Glutamatergic neuron (in vitro differentiated cells): Measurements from ENCODE around the gene LENEP. TPM values are rescaled to one million over a fixed set of nuclear protein-coding genes. Genes with fewer than 3 reads are reported as not detected.

Source experiments
- DNase-seq: peaks from one replicate; pipeline ENCODE4 v3.0.0; 2022
- H3K27ac Mint-ChIP-seq: one replicate; pipeline ENCODE4 v1.8.0; 2020; ENCODE audit warnings: mild to moderate bottlenecking, mixed read lengths, inconsistent platforms; ENCODE audit not compliant: unreplicated experiment
- H3K27me3 Mint-ChIP-seq: one replicate; pipeline ENCODE4 v1.8.0; 2020; ENCODE audit warnings: mild to moderate bottlenecking, moderate library complexity, mixed read lengths, inconsistent platforms; ENCODE audit not compliant: unreplicated experiment
- H3K36me3 Mint-ChIP-seq: one replicate; pipeline ENCODE4 v1.8.0; 2020; ENCODE audit warnings: mild to moderate bottlenecking, mixed read lengths, inconsistent platforms; ENCODE audit not compliant: unreplicated experiment
- H3K4me1 Mint-ChIP-seq: one replicate; pipeline ENCODE4 v1.8.0; 2020; ENCODE audit warnings: mild to moderate bottlenecking, low read depth, mixed read lengths, inconsistent platforms; ENCODE audit not compliant: unreplicated experiment
- H3K4me3 Mint-ChIP-seq: one replicate; pipeline ENCODE4 v1.8.0; 2020; ENCODE audit warnings: mild to moderate bottlenecking, mixed read lengths, inconsistent platforms; ENCODE audit not compliant: unreplicated experiment
- H3K9me3 Mint-ChIP-seq: one replicate; pipeline ENCODE4 v1.8.0; 2020; ENCODE audit warnings: mild to moderate bottlenecking, moderate library complexity, mixed read lengths, inconsistent platforms; ENCODE audit not compliant: unreplicated experiment
- total RNA-seq: library from RNA; stranded (reverse); fragmentation: NEBNext Ultra II Directional; extraction: Animal tissue kit (Norgen Biotek cat#: 25700); gene quantifications from one replicate; pipeline ENCODE4 v1.2.1, GENCODE V29; 2021; ENCODE audit not compliant: unreplicated experiment
- TF ChIP-seq, protein P1 (sequence below): fragments of 200-600 bp; sonication (generic); IDR thresholded peaks from one replicate; pipeline ENCODE4 v1.5.0; 2021; ENCODE audit not compliant: partially characterized antibody, unreplicated experiment

Gene LENEP
- total RNA-seq, 1 donor from 2014 or later, result 1.3 TPM

DNA sequence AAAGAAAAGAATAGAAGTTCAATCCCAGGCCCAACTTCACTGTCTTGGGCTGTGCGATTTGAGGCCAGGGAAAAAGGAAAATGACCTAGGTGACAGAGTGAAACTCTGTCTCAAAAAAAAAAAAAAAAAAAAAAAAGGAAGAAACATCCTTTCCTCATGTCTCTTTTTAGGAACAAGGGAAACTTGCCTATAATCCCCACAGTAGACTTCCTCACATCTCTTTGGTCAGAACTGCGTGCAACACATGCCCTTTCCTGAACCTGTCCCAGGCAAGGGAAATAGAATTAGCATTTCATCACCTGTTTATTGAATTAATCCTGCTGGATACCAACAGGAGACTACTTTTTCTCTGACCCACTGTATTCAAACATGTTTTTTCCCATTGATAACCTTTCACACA, 42.5 kb downstream of the LENEP start:
- Mint-ChIP-seq H3K4me1 (no peaks in the 10 kb centered on the region), H3K27ac (no peak overlapping the region), H3K4me3 (no peak overlapping the region), H3K9me3 (peaks cover 8% of the 10 kb centered on the region), H3K36me3 (no peaks in the 10 kb centered on the region), H3K27me3 (peaks cover 4% of the 10 kb centered on the region)
- no peak for DNase-seq
- TF ChIP-seq, protein P1, sequence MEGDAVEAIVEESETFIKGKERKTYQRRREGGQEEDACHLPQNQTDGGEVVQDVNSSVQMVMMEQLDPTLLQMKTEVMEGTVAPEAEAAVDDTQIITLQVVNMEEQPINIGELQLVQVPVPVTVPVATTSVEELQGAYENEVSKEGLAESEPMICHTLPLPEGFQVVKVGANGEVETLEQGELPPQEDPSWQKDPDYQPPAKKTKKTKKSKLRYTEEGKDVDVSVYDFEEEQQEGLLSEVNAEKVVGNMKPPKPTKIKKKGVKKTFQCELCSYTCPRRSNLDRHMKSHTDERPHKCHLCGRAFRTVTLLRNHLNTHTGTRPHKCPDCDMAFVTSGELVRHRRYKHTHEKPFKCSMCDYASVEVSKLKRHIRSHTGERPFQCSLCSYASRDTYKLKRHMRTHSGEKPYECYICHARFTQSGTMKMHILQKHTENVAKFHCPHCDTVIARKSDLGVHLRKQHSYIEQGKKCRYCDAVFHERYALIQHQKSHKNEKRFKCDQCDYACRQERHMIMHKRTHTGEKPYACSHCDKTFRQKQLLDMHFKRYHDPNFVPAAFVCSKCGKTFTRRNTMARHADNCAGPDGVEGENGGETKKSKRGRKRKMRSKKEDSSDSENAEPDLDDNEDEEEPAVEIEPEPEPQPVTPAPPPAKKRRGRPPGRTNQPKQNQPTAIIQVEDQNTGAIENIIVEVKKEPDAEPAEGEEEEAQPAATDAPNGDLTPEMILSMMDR, result no peak

DNA sequence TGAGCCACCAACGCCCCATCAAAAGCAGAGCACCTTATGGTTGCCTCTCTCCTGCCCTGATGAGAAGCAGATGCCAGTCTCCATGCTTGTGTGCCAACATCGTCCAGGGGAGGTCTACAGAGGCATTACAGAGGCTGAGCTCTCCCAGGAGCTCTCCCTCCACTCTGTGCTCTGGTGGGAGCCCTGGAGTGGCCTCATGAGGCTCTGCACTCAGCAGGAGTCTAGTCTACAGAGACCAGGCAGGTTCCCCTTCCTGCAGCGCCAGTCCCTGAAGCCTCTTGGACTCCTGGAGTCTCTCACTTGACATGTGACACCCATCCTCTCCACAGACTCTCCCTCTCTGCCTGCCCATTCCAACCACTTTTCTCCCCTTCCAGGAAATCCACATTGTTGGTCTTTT, 43.7 kb downstream of the LENEP start:
- no peak for DNase-seq
- H3K27ac Mint-ChIP-seq, result no peak overlapping the region

DNA sequence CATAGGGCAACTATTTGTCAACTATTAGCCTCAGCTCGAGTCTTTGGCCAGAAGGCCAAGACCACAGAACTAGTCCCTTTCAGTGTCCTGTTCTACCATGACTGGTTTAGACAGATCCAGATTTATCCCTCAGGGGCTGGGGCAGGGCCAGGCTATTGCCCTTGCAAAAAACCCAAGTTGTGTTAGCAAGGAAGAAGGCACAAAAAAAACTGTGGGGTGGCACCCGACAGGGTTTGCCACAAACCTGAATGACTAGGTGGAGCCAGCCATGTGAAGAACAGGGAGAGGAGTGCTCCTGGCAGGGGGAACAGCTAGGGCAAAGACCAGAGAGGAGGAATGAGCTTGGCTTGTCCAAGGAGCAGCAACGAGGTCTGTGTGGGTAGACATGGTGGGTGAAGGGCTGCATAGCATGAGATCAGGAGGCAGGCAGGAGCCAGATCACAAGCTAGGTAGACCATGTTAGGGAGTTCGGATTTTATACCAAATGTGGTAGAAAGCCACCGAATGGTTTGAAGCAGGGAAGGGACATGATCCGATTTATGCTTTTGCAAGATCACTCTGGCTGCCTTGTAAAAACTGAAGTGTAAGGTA, 44.6 kb downstream of the LENEP start:
- Mint-ChIP-seq H3K4me3 (peak overlapping the region; percentile 5), H3K27me3 (peaks cover 2% of the 10 kb centered on the region), H3K9me3 (peaks cover 8% of the 10 kb centered on the region), H3K36me3 (no peaks in the 10 kb centered on the region), H3K4me1 (no peaks in the 10 kb centered on the region), H3K27ac (no peak overlapping the region)
- DNase-seq, result no peak
- TF ChIP-seq, protein P1, result no peak

More for the DNA sequence above, 43.7 kb downstream of the LENEP start:
- Mint-ChIP-seq H3K36me3 (no peaks in the 10 kb centered on the region), H3K4me3 (no peak overlapping the region), H3K27me3 (peaks cover 4% of the 10 kb centered on the region), H3K9me3 (peaks cover 8% of the 10 kb centered on the region), H3K4me1 (no peaks in the 10 kb centered on the region)
- TF ChIP-seq, protein P1, result no peak

DNA sequence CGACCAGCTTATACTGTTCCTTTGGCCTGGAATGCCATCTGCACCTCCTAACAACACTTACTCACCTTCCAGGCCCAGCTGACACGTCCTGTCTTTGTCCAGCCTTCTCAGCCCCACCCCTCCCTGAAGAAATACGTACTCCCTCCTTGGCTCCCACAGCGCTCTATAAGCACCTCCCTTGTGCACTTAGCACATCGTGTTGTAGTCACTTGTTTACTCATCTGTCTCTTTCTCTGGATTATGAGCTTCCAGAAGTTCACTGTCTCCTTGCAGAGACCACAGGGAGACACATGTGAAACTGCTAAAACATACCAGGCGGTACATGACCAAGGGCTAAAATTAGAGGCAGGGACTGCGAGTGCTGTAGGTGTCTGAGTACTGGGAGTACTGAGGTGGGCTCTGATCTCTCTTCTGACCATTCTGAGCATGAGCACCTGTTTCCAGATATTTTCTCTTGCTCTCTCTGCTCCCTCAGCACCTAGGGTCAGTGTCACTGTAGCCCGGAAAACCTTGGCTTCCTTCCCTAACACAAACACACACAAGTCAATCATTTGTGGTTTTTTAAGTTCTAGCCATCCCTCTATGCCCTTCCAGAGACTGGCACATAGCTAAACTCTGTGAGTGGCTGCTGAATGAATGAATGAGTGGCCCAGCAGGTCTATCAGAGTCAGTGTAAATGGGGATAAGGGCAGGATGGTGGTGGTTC, 45.4 kb downstream of the LENEP start:
- H3K4me3 Mint-ChIP-seq, result no peak overlapping the region
- H3K27me3 Mint-ChIP-seq, result peaks cover 2% of the 10 kb centered on the region
- TF ChIP-seq, protein P1, result no peak
- H3K4me1 Mint-ChIP-seq, result no peaks in the 10 kb centered on the region
- H3K36me3 Mint-ChIP-seq, result no peaks in the 10 kb centered on the region
- no peak for DNase-seq
- no peak overlapping the region for H3K27ac Mint-ChIP-seq
- H3K9me3 Mint-ChIP-seq, result peaks cover 8% of the 10 kb centered on the region

DNA sequence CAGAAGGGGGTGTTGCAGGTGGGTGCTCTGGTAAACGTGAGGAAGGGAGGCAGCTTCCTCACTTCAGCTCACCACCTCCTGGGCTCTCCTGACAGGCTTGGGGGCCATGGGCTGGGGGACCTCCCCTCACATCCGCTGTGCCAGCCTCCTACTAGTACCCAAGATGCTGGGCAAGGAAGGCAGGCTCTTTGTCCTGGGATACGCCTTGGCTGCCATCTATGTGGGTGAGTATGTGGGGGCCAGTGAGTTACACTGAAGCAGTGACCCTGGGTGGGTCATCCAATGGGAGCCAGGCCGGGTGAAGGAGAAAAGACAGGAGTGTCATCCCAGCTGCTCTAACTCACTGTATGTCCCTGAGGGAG, 45.9 kb downstream of the LENEP start:
- no peak for DNase-seq
- peaks cover 3% of the 10 kb centered on the region for H3K9me3 Mint-ChIP-seq
- no peak overlapping the region for H3K27ac Mint-ChIP-seq
- H3K27me3 Mint-ChIP-seq, result peaks cover 2% of the 10 kb centered on the region
- H3K4me3 Mint-ChIP-seq, result no peak overlapping the region
- no peaks in the 10 kb centered on the region for H3K4me1 Mint-ChIP-seq
- no peaks in the 10 kb centered on the region for H3K36me3 Mint-ChIP-seq
- TF ChIP-seq, protein P1, result no peak
